HG03520 (cell line): ENCODE results near the gene USP32.
"Not testable (repeated sequence)": the region's sequence is repeated elsewhere in the genome, so short reads cannot be mapped to it uniquely, and the experiment has no call there.

Experiments used
- ATAC-seq: cut with Tn5 transposase; IDR thresholded peaks from one replicate; pipeline ENCODE4 v1.9.1; 2021; ENCODE audit warnings: mild to moderate bottlenecking, moderate library complexity; ENCODE audit not compliant: unreplicated experiment

USP32 gene

GRCh38 chr17:60186372-60186771 is 205.6 kb downstream of the USP32 start:
- not testable (repeated sequence) for ATAC-seq

- not testable (repeated sequence) for ATAC-seq
Measured at GRCh38 chr17:60180380-60180779, 211.6 kb downstream of the USP32 start.

- ATAC-seq, result not testable (repeated sequence)
Measured at GRCh38 chr17:60178180-60178579, 213.8 kb downstream of the USP32 start.

- not testable (repeated sequence) for ATAC-seq
Measured at GRCh38 chr17:60176763-60177162, 215.2 kb downstream of the USP32 start.

GRCh38 chr17:60174767-60175166 is 217.2 kb downstream of the USP32 start:
- ATAC-seq, result not testable (repeated sequence)

GRCh38 chr17:60174035-60174434 is 217.9 kb downstream of the USP32 start:
- no peak for ATAC-seq

- no peak for ATAC-seq
Measured at GRCh38 chr17:60173304-60173819, 218.6 kb downstream of the USP32 start.

- no peak for ATAC-seq
Measured at GRCh38 chr17:60171753-60172079, 220.2 kb downstream of the USP32 start.

GRCh38 chr17:60170835-60171752 is 220.8 kb downstream of the USP32 start:
- ATAC-seq, result no peak

GRCh38 chr17:60169921-60170817 is 221.8 kb downstream of the USP32 start:
- no peak for ATAC-seq

- no peak for ATAC-seq
Measured at GRCh38 chr17:60168654-60169053, 223.3 kb downstream of the USP32 start.

GRCh38 chr17:60167065-60167741 is 224.7 kb downstream of the USP32 start:
- no peak for ATAC-seq

- no peak for ATAC-seq
Measured at GRCh38 chr17:60165971-60166370, 226.0 kb downstream of the USP32 start.

- no peak for ATAC-seq
Measured at GRCh38 chr17:60165223-60165622, 226.7 kb downstream of the USP32 start.

- ATAC-seq, result no peak
Measured at GRCh38 chr17:60164697-60165096, 227.2 kb downstream of the USP32 start.

- ATAC-seq, result no peak
Measured at GRCh38 chr17:60164164-60164563, 227.8 kb downstream of the USP32 start.

GRCh38 chr17:60163108-60163784 is 228.7 kb downstream of the USP32 start:
- no peak for ATAC-seq

GRCh38 chr17:60161598-60162330 is 230.2 kb downstream of the USP32 start:
- ATAC-seq, result no peak

GRCh38 chr17:60160829-60161501 is 231.0 kb downstream of the USP32 start:
- no peak for ATAC-seq
